ENCODE measurements around the gene ELAVL1.

DNA sequence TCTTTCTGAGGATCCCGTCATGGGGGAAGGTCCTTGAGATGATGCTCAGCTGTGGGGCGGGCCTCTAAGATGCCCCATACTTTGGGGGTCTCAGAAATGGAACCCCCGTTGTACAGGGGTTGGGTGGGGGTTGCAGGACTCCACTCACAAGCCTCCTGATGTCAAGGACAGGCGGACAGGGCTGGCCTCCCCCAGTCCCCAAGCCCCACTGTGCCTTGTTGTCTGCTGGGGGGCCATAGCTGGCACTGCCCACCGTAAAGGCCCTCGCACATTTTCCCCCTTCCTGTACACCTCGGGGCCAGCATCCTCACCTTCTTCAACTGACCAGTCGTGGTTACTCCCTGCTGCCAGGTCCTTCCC, 82.6 kb downstream of the ELAVL1 start:
- TF ChIP-seq, protein P1, sequence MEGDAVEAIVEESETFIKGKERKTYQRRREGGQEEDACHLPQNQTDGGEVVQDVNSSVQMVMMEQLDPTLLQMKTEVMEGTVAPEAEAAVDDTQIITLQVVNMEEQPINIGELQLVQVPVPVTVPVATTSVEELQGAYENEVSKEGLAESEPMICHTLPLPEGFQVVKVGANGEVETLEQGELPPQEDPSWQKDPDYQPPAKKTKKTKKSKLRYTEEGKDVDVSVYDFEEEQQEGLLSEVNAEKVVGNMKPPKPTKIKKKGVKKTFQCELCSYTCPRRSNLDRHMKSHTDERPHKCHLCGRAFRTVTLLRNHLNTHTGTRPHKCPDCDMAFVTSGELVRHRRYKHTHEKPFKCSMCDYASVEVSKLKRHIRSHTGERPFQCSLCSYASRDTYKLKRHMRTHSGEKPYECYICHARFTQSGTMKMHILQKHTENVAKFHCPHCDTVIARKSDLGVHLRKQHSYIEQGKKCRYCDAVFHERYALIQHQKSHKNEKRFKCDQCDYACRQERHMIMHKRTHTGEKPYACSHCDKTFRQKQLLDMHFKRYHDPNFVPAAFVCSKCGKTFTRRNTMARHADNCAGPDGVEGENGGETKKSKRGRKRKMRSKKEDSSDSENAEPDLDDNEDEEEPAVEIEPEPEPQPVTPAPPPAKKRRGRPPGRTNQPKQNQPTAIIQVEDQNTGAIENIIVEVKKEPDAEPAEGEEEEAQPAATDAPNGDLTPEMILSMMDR (IDR thresholded peaks at IDR 0.05), result no peak
- TF ChIP-seq FOXM1 (IDR thresholded peaks at IDR 0.05; ENCODE audit: low read depth), result no peak
- no peak for TF ChIP-seq TCF12 (IDR thresholded peaks at IDR 0.05)
- no peak for TF ChIP-seq GATA2 (CRISPR knock-in tag; IDR thresholded peaks at IDR 0.05)
- no peak for TF ChIP-seq CHD2 (IDR thresholded peaks at IDR 0.05; ENCODE audit: low read length, partially characterized antibody)

Measured in SK-N-SH (cell line).